K562 (cell line): ENCODE results near the gene CIP2A. TPM values are rescaled to one million over a fixed set of nuclear protein-coding genes. Genes with fewer than 3 reads are reported as not detected.

Experiments used
- ATAC-seq: fragments of 200-7000 bp; cut with Tn5 transposase; 3 replicates; pipeline ENCODE4 v1.9.1; 2020; ENCODE audit warnings: moderate library complexity
- BruUV-seq: library from RNA; stranded (reverse); fragments of 400-500 nt; replicated peaks from 2 replicates; lab custom pipeline; 2021; lab: Mats Ljungman, UMichigan
- CTCF ChIA-PET: fragments of 300-600 bp; formaldehyde crosslinking; extraction: SDS; loops from one replicate; lab custom pipeline; 2021; ENCODE audit warnings: low intra/inter-chr PET ratio; lab: Yijun Ruan, JAX
- POLR2A ChIA-PET: fragments of 300-600, 350-650 bp; sonication (Branson Sonifier 250); formaldehyde crosslinking; extraction: SDS; loops from one replicate; lab custom pipeline; 2021; ENCODE audit warnings: antibody characterized with exemption, inconsistent platforms; lab: Yijun Ruan, JAX
- DNase-seq, 4 experiments: peaks; one replicate each; pipeline versions ENCODE4 v3.0.0 to v3.0.0-alpha.2; 2011 to 2018; ENCODE audit warnings: low spot score in 3 of 4, mixed read lengths in 3 of 4; ENCODE audit errors: extremely low read depth in 1 of 4
- FAIRE-seq: peaks from 2 replicates; lab custom pipeline; 2011; peaks lifted over from hg19 to GRCh38; lab: Jason Lieb, UNC
- H2AFZ ChIP-seq: 2 replicates; pipeline ENCODE4 v1.6.0; 2011; ENCODE audit warnings: low read depth, low read length, control low read depth, inconsistent platforms
- H3K27ac ChIP-seq: fragments of 200-600 bp; 3 replicates; pipeline ENCODE4 v1.8.0; 2011; ENCODE audit warnings: low read depth, mild to moderate bottlenecking, control low read depth, inconsistent platforms, low read length, moderate library complexity, mixed read lengths; ENCODE audit errors: extremely low read depth
- H3K27me3 ChIP-seq, 2 experiments: fragments of 300-600 bp in 1 of 2; 2 replicates in 1 of 2; 3 replicates in 1 of 2; pipeline versions ENCODE4 v1.6.0 to v1.8.0; 2011; ENCODE audit warnings: inconsistent platforms in 2 of 2, low read length in 2 of 2, mild to moderate bottlenecking in 1 of 2, mixed read lengths in 1 of 2, moderate library complexity in 1 of 2; ENCODE audit not compliant: control insufficient read depth in 2 of 2, insufficient read depth in 2 of 2
- H3K36me3 ChIP-seq: fragments of 300-600 bp; 3 replicates; pipeline ENCODE4 v1.8.0; 2011; ENCODE audit warnings: mild to moderate bottlenecking, low read length, inconsistent platforms; ENCODE audit not compliant: control insufficient read depth, insufficient read depth
- H3K4me1 ChIP-seq, 2 experiments: fragments of 200-600 bp in 1 of 2; replicated peaks in 1 of 2; 2 replicates in 1 of 2; 3 replicates in 1 of 2; pipeline versions ENCODE4 v1.5.1 to v1.8.0; 2011; ENCODE audit warnings: inconsistent platforms in 2 of 2, low read length in 2 of 2, mild to moderate bottlenecking in 1 of 2, mixed read lengths in 1 of 2, moderate library complexity in 1 of 2; ENCODE audit not compliant: control insufficient read depth in 2 of 2, insufficient read depth in 2 of 2
- H3K4me2 ChIP-seq: 2 replicates; pipeline ENCODE4 v1.6.1; 2011; ENCODE audit warnings: low read length, control low read depth, inconsistent platforms, mixed read lengths; ENCODE audit not compliant: insufficient read depth
- H3K4me3 ChIP-seq: fragments of 200-600 bp; sonication (generic), shearing (Covaris generic); 2 replicates; pipeline ENCODE4 v1.5.1; 2016; ENCODE audit warnings: control low read depth, inconsistent platforms
- H3K79me2 ChIP-seq: fragments of 200-600 bp; 3 replicates; pipeline ENCODE4 v1.8.0; 2011; ENCODE audit warnings: low read length, inconsistent platforms; ENCODE audit not compliant: control insufficient read depth, insufficient read depth
- H3K9ac ChIP-seq, 2 experiments: 2 replicates each; pipeline versions ENCODE4 v1.6.0 to v1.6.1; 2011; ENCODE audit warnings: low read depth in 2 of 2, low read length in 2 of 2, control low read depth in 1 of 2, inconsistent platforms in 1 of 2, mild to moderate bottlenecking in 1 of 2, mixed read lengths in 1 of 2; ENCODE audit not compliant: insufficient read depth in 1 of 2
- H3K9me1 ChIP-seq: one replicate; pipeline ENCODE4 v1.6.0; 2011; ENCODE audit warnings: inconsistent platforms, mild to moderate bottlenecking, low read length, moderate library complexity; ENCODE audit not compliant: control insufficient read depth, insufficient read depth
- H3K9me3 ChIP-seq: replicated peaks from 2 replicates; pipeline ENCODE4 v1.5.1; 2011; ENCODE audit warnings: low read depth, low read length, inconsistent platforms; ENCODE audit not compliant: control insufficient read depth, insufficient read depth
- H4K20me1 ChIP-seq: replicated peaks from 2 replicates; pipeline ENCODE4 v1.6.1; 2011; ENCODE audit warnings: low read length, inconsistent platforms, mixed read lengths; ENCODE audit not compliant: control insufficient read depth, insufficient read depth
- ARID2 ChIP-seq: fragments of 450-650 bp; IDR thresholded peaks from 2 replicates; pipeline ENCODE4 v1.6.1; 2017; ENCODE audit warnings: antibody characterized with exemption, mild to moderate bottlenecking
- EP400 ChIP-seq: fragments of 450-650 bp; IDR thresholded peaks from 2 replicates; pipeline ENCODE4 v1.6.1; 2017; ENCODE audit warnings: antibody characterized with exemption, mild to moderate bottlenecking, moderate library complexity
- GTF3C2 ChIP-seq: IDR thresholded peaks from 3 replicates; pipeline ENCODE4 v1.6.1; 2011; ENCODE audit warnings: borderline replicate concordance, mild to moderate bottlenecking, moderate library complexity; ENCODE audit not compliant: insufficient read length; ENCODE audit errors: extremely low read depth
- POLR2AphosphoS5 ChIP-seq: IDR thresholded peaks from 2 replicates; pipeline ENCODE4 v1.6.1; 2011; ENCODE audit warnings: mild to moderate bottlenecking, low read depth, low read length, moderate library complexity; ENCODE audit not compliant: control insufficient read depth, insufficient read depth
- REST ChIP-seq, 2 experiments: fragments of 450-650 bp; formaldehyde crosslinking in 1 of 2; IDR thresholded peaks; 2 replicates each; pipeline versions ENCODE4 v1.4.0 to v1.6.1; 2014 to 2020; ENCODE audit warnings: mild to moderate bottlenecking in 2 of 2, borderline replicate concordance in 1 of 2, low read depth in 1 of 2
- SAFB2 ChIP-seq: fragments of 200-400 bp; formaldehyde crosslinking; IDR thresholded peaks from 2 replicates; pipeline ENCODE4 v1.6.1; 2018; ENCODE audit warnings: borderline replicate concordance, low read length, low read depth, moderate library complexity; ENCODE audit not compliant: severe bottlenecking
- SRSF1 ChIP-seq: fragments of 200-400 bp; formaldehyde crosslinking; IDR thresholded peaks from 2 replicates; pipeline ENCODE4 v1.6.1; 2017; ENCODE audit warnings: mild to moderate bottlenecking, low read depth, low read length, moderate library complexity
- XRCC5 ChIP-seq: fragments of 200-400 bp; formaldehyde crosslinking; IDR thresholded peaks from 2 replicates; pipeline ENCODE4 v1.6.1; 2017; ENCODE audit warnings: low read depth, mild to moderate bottlenecking, low read length
- ZNF551 ChIP-seq: fragments of 250-450 bp; sonication (Bioruptor Pico); IDR thresholded peaks from 2 replicates; pipeline ENCODE4 v1.5.0; 2021; ENCODE audit warnings: mild to moderate bottlenecking, moderate library complexity
- ZNF77 ChIP-seq: fragments of 250-450 bp; sonication (Bioruptor Pico); IDR thresholded peaks from 2 replicates; pipeline ENCODE4 v1.5.0; 2020
- WGBS: fragments of 100-300 bp; shearing (Covaris generic); methylation state at CpG from one replicate; pipeline ENCODE4 v1.1.6; 2016; ENCODE audit warnings: low coverage, mixed read lengths; ENCODE audit not compliant: insufficient coverage; ENCODE audit errors: missing lambda C conversion rate; 5-methylcytosine and 5-hydroxymethylcytosine counted together
- in situ Hi-C: fragments of 300-500 bp; cut with MboI; formaldehyde crosslinking; loops from 4 replicates; pipeline ENCODE4 v1.15.0; 2018; ENCODE audit warnings: inconsistent platforms, mixed read lengths
- intact Hi-C: fragments of 100-400 bp; cut with micrococcal nuclease; formaldehyde crosslinking; loops from 2 replicates; pipeline ENCODE4 v1.14.2; 2022
- polyA plus RNA-seq, 8 experiments: library from polyadenylated mRNA; depleted of rRNA in 4 of 8; stranded (reverse) in 5 of 8; unstranded in 3 of 8; fragments of >200 nt; fragmentation: Nextera tagmentation in 2 of 8; fragmentation: Illumina TruSeq in 1 of 8; extraction: Ambion mirVana in 2 of 8; extraction: Trizol in 1 of 8; gene quantifications; 2 replicates each; pipeline versions ENCODE4 v1.2.1 to v1.2.3, GENCODE V29; 2011 to 2014; ENCODE audit warnings: inconsistent platforms in 1 of 8, missing spikeins in 1 of 8
- total RNA-seq, 7 experiments: library from RNA; depleted of rRNA in 6 of 7; stranded (reverse); fragments of >200 nt in 6 of 7; fragmentation: Illumina TruSeq in 2 of 7; extraction: Trizol in 2 of 7; gene quantifications; 2 replicates each; pipeline versions ENCODE4 v1.2.1 to v1.2.3, GENCODE V29; 2011 to 2021; ENCODE audit warnings: low replicate concordance in 1 of 7

Gene CIP2A
- total and polyA plus RNA-seq, 9 of the 15 experiments (the other 6 are each of a cell fraction or from before 2014, with no cell fraction given): 10.5 to 41.7 (median 31.5) TPM

GRCh38 chr3:108605491-108605890, 16.3 kb upstream of the CIP2A start:
- H2AFZ ChIP-seq: no peak overlapping the region
- no peak overlapping the region for H3K4me3 ChIP-seq
- no peaks in the 10 kb centered on the region for H4K20me1 ChIP-seq
- no peaks in the 10 kb centered on the region for H3K27me3 ChIP-seq
- in situ Hi-C loops: no loop called here
- ATAC-seq (no peak), DNase-seq (no peak), FAIRE-seq (no peak)
- H3K36me3 ChIP-seq: no peaks in the 10 kb centered on the region
- no peaks in the 10 kb centered on the region for H3K9me1 ChIP-seq
- intact Hi-C loops: loop anchor here (5.0 kb wide), 1 partner anchor 118 kb away; no protein-coding TSS in a partner anchor
- no peaks in the 10 kb centered on the region; a peak in 1 of 5 replicates for H3K4me1 ChIP-seq
- BruUV-seq: no TSS peak
- no peak overlapping the region for H3K4me2 ChIP-seq
- 83% methylated on average over 3 of the region's 4 CpGs for WGBS
- no peak overlapping the region for H3K27ac ChIP-seq
- H3K79me2 ChIP-seq: no peaks in the 10 kb centered on the region
- H3K9me3 ChIP-seq: peaks cover 8% of the 10 kb centered on the region
- H3K9ac ChIP-seq: no peak overlapping the region
- POLR2A ChIA-PET: no interaction called here
- CTCF ChIA-PET: no interaction called here
- TF ChIP-seq ZNF551 (no peak), ZNF77 (no peak), SAFB2 (no peak), ARID2 (no peak), SRSF1 (no peak), EP400 (no peak), REST (IDR thresholded peaks at IDR 0.05; ENCODE audit: borderline replicate concordance) (no peak), REST (CRISPR knock-in tag; IDR thresholded peaks at IDR 0.05; ENCODE audit: low read depth) (no peak), GTF3C2 (no peak), POLR2AphosphoS5 (no peak), XRCC5 (no peak)
